ENCODE measurements around the gene GOSR2.
"Not testable (repeated sequence)": the region's sequence is repeated elsewhere in the genome, so short reads cannot be mapped to it uniquely, and the experiment has no call there.

Gene GOSR2

GRCh38 chr17:46984892-46985291 is 61.9 kb downstream of the GOSR2 start:
- no peak overlapping the region for H3K4me3 ChIP-seq (ENCODE audit: low read depth, low read length)

- no peak overlapping the region for H3K4me3 ChIP-seq (ENCODE audit: low read depth, low read length)
Observed at GRCh38 chr17:46986366-46986765, 63.4 kb downstream of the GOSR2 start.

GRCh38 chr17:46987927-46988326 is 65.0 kb downstream of the GOSR2 start:
- H3K4me3 ChIP-seq (ENCODE audit: low read depth, low read length), result not testable (repeated sequence)

- no peak overlapping the region for H3K4me3 ChIP-seq (ENCODE audit: low read depth, low read length)
Observed at GRCh38 chr17:46989637-46990431, 66.9 kb downstream of the GOSR2 start.

- H3K4me3 ChIP-seq (ENCODE audit: low read depth, low read length), result no peak overlapping the region
Observed at GRCh38 chr17:46991617-46992016, 68.7 kb downstream of the GOSR2 start.
